WTC11 (cell line): ENCODE measurements around the gene GREB1. TPM values are rescaled to one million over a fixed set of nuclear protein-coding genes. Genes with fewer than 3 reads are reported as not detected.
A peak's percentile ranks its signal among the peaks of the same experiment; 100 is the strongest.

Experiments used
- ATAC-seq: fragments of 200-7000 bp; cut with Tn5 transposase; 2 replicates; pipeline ENCODE4 v1.10.0; 2021; ENCODE audit warnings: mild to moderate bottlenecking, moderate library complexity
- CTCF ChIA-PET: fragments of 300-600 bp; sonication (Branson Sonifier 250); formaldehyde crosslinking; loops from one replicate; lab custom pipeline; 2021; ENCODE audit warnings: antibody characterized with exemption; lab: Charles Lee
- POLR2A ChIA-PET: fragments of 350-600 bp; sonication (Branson Sonifier 250); formaldehyde crosslinking; loops from one replicate; lab custom pipeline; 2021; ENCODE audit warnings: antibody characterized with exemption; lab: Charles Lee
- DNase-seq: peaks from one replicate; pipeline ENCODE4 v3.0.0; 2021; ENCODE audit warnings: low spot score
- H3K27ac Mint-ChIP-seq: 2 replicates; pipeline ENCODE4 v1.8.0; 2021; ENCODE audit warnings: mixed read lengths
- H3K27me3 Mint-ChIP-seq: 2 replicates; pipeline ENCODE4 v1.8.0; 2021; ENCODE audit warnings: low read depth, mild to moderate bottlenecking, moderate library complexity, mixed read lengths
- H3K36me3 Mint-ChIP-seq: 2 replicates; pipeline ENCODE4 v1.8.0; 2021; ENCODE audit warnings: mixed read lengths
- H3K4me1 Mint-ChIP-seq: 2 replicates; pipeline ENCODE4 v1.8.0; 2022; ENCODE audit warnings: mixed read lengths
- H3K4me3 Mint-ChIP-seq: 2 replicates; pipeline ENCODE4 v1.8.0; 2021; ENCODE audit warnings: mild to moderate bottlenecking, moderate library complexity, mixed read lengths
- H3K9me3 Mint-ChIP-seq: 2 replicates; pipeline ENCODE4 v1.8.0; 2021; ENCODE audit warnings: mixed read lengths
- ETV6 ChIP-seq: sonication (generic); formaldehyde crosslinking; IDR thresholded peaks from 2 replicates; pipeline ENCODE4 v1.8.1; 2022; ENCODE audit warnings: mild to moderate bottlenecking, missing genetic modification reagents
- FOXJ3 ChIP-seq: sonication (generic); formaldehyde crosslinking; IDR thresholded peaks from 2 replicates; pipeline ENCODE4 v1.9.0; 2021; ENCODE audit warnings: missing genetic modification reagents, mild to moderate bottlenecking, borderline replicate concordance
- FOXP1 ChIP-seq: sonication (generic); formaldehyde crosslinking; IDR thresholded peaks from 2 replicates; pipeline ENCODE4 v1.8.0; 2022; ENCODE audit warnings: missing genetic modification reagents, mild to moderate bottlenecking, moderate library complexity, borderline replicate concordance
- JAZF1 ChIP-seq: fragments of 250-450 bp; sonication (Bioruptor Pico); IDR thresholded peaks from 2 replicates; pipeline ENCODE4 v1.9.0; 2021; ENCODE audit warnings: moderate library complexity, mild to moderate bottlenecking, inconsistent platforms
- MYBL2 ChIP-seq: sonication (generic); formaldehyde crosslinking; IDR thresholded peaks from 2 replicates; pipeline ENCODE4 v1.8.1; 2023; ENCODE audit warnings: mild to moderate bottlenecking, moderate library complexity, missing genetic modification reagents
- NFE2L1 ChIP-seq: sonication (generic); formaldehyde crosslinking; IDR thresholded peaks from 2 replicates; pipeline ENCODE4 v1.8.1; 2023; ENCODE audit warnings: missing genetic modification reagents
- OVOL2 ChIP-seq: fragments of 250-450 bp; sonication (Bioruptor Pico); IDR thresholded peaks from 2 replicates; pipeline ENCODE4 v1.9.0; 2021; ENCODE audit warnings: mild to moderate bottlenecking, borderline replicate concordance
- PRRX2 ChIP-seq: fragments of 250-450 bp; sonication (Bioruptor Pico); IDR thresholded peaks from 2 replicates; pipeline ENCODE4 v1.8.0; 2021; ENCODE audit warnings: mild to moderate bottlenecking
- RELA ChIP-seq: sonication (generic); formaldehyde crosslinking; IDR thresholded peaks from 2 replicates; pipeline ENCODE4 v1.8.1; 2022; ENCODE audit warnings: missing genetic modification reagents, mild to moderate bottlenecking, borderline replicate concordance
- total RNA-seq: library from RNA; stranded (reverse); gene quantifications from 3 replicates; pipeline ENCODE4 v1.2.3, GENCODE V29; 2021
- TF ChIP-seq, protein P1 (sequence below): sonication (generic); formaldehyde crosslinking; IDR thresholded peaks from 2 replicates; pipeline ENCODE4 v1.8.0; 2023; ENCODE audit warnings: missing genetic modification reagents, mild to moderate bottlenecking, borderline replicate concordance
- TF ChIP-seq, protein P2 (sequence below): fragments of 250-450 bp; sonication (Bioruptor Pico); IDR thresholded peaks from 2 replicates; pipeline ENCODE4 v1.8.0; 2021; ENCODE audit warnings: mild to moderate bottlenecking
- TF ChIP-seq, protein P3 (sequence below): fragments of 250-450 bp; sonication (Bioruptor Pico); conservative IDR thresholded peaks from 2 replicates; pipeline ENCODE4 v1.9.0; 2021; ENCODE audit warnings: mild to moderate bottlenecking
- TF ChIP-seq, protein P4 (sequence below): sonication (generic); formaldehyde crosslinking; IDR thresholded peaks from 2 replicates; pipeline ENCODE4 v1.8.1; 2023; ENCODE audit warnings: mild to moderate bottlenecking, missing genetic modification reagents, borderline replicate concordance
- TF ChIP-seq, protein P5 (sequence below): sonication (generic); formaldehyde crosslinking; IDR thresholded peaks from 2 replicates; pipeline ENCODE4 v1.8.0; 2022; ENCODE audit warnings: mild to moderate bottlenecking, missing genetic modification reagents
- TF ChIP-seq, protein P6 (sequence below): sonication (generic); formaldehyde crosslinking; IDR thresholded peaks from 2 replicates; pipeline ENCODE4 v1.8.1; 2022; ENCODE audit warnings: mild to moderate bottlenecking, missing genetic modification reagents, moderate library complexity, borderline replicate concordance
- TF ChIP-seq, protein P7 (sequence below): sonication (generic); formaldehyde crosslinking; IDR thresholded peaks from 2 replicates; pipeline ENCODE4 v1.8.0; 2022; ENCODE audit warnings: mild to moderate bottlenecking, missing genetic modification reagents
- TF ChIP-seq, protein P8 (sequence below): sonication (generic); formaldehyde crosslinking; IDR thresholded peaks from 2 replicates; pipeline ENCODE4 v1.8.1; 2022; ENCODE audit warnings: low read depth, mild to moderate bottlenecking, moderate library complexity, missing genetic modification reagents, borderline replicate concordance

The GREB1 gene
- total RNA-seq, 1 experiment from 2014 or later: 35.7 TPM

DNA sequence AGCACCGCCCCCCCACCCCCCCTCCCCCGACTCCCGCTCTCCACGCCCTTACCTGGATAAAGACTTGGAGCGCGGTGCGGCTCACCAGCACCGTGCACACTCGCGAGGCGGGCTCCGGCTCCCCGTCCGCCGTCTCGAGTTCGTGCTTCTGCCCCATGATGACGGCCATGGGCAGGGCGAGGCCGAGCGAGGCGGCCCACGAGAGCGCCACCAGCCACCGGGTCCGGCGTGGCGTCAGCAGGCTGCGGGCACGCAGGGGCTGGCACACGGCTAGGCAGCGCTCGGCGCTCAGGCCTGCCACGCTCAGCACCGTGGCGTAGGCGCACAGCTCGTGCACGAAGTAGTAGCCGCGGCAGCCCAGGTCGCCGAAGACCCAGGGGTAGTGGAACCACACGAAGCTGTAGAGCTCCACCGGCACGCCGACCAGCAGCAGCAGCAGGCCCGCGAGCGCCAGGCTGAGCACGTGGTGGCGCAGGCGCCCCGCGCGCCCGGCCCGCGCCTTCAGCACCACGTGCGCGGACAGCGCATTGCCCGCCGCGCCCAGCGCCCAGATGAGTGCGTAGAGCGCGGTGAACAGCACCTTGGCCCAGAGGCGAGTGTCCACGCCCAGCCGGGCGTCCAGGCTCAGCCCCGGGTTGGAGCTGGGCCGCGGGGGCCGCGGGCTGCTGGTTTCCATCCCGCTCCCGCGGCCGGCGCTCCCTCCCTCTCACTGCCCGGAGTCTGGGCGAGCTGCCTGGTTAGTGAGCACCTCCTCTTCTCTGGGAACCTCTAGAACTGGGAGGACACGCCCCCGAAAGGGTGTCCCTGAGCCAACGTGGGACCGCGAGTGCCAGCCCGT is 135.8 kb downstream of the GREB1 start, which contains the start of gene NTSR2:
TSS of gene NTSR2 (minus strand) at position 742 of the 838 bp plus-strand sequence. CDS start at position 676, 66 bp downstream.
- DNase-seq (peak; percentile 81), ATAC-seq (peak; percentile 95)
- Mint-ChIP-seq H3K27ac (no peak within 1 kb of the TSS; the same call in 1 of the 2 replicates), H3K9me3 (no peaks in the 10 kb centered on the region), H3K4me3 (peak within 1 kb of the TSS; percentile 52), H3K27me3 (peaks cover 33% of the 10 kb centered on the region), H3K4me1 (peaks cover 9% of the 10 kb centered on the region), H3K36me3 (no peaks in the 10 kb centered on the region)
- POLR2A ChIA-PET: no interaction called here
- CTCF ChIA-PET: interaction anchor here (0.6 to 3.1 kb wide), 7 partner anchors 11 to 110 kb away, joined by 3 to 15 read pairs (median 3); no protein-coding TSS in a partner anchor
- TF ChIP-seq, protein P1, sequence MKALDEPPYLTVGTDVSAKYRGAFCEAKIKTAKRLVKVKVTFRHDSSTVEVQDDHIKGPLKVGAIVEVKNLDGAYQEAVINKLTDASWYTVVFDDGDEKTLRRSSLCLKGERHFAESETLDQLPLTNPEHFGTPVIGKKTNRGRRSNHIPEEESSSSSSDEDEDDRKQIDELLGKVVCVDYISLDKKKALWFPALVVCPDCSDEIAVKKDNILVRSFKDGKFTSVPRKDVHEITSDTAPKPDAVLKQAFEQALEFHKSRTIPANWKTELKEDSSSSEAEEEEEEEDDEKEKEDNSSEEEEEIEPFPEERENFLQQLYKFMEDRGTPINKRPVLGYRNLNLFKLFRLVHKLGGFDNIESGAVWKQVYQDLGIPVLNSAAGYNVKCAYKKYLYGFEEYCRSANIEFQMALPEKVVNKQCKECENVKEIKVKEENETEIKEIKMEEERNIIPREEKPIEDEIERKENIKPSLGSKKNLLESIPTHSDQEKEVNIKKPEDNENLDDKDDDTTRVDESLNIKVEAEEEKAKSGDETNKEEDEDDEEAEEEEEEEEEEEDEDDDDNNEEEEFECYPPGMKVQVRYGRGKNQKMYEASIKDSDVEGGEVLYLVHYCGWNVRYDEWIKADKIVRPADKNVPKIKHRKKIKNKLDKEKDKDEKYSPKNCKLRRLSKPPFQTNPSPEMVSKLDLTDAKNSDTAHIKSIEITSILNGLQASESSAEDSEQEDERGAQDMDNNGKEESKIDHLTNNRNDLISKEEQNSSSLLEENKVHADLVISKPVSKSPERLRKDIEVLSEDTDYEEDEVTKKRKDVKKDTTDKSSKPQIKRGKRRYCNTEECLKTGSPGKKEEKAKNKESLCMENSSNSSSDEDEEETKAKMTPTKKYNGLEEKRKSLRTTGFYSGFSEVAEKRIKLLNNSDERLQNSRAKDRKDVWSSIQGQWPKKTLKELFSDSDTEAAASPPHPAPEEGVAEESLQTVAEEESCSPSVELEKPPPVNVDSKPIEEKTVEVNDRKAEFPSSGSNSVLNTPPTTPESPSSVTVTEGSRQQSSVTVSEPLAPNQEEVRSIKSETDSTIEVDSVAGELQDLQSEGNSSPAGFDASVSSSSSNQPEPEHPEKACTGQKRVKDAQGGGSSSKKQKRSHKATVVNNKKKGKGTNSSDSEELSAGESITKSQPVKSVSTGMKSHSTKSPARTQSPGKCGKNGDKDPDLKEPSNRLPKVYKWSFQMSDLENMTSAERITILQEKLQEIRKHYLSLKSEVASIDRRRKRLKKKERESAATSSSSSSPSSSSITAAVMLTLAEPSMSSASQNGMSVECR: peak; percentile 100
- no peak for TF ChIP-seq FOXJ3 (CRISPR knock-in tag)
- peak; percentile 100 for TF ChIP-seq ETV6 (CRISPR knock-in tag)
- TF ChIP-seq NFE2L1: peak; percentile 100
- TF ChIP-seq RELA (CRISPR knock-in tag): peak; percentile 100
- TF ChIP-seq, protein P2, sequence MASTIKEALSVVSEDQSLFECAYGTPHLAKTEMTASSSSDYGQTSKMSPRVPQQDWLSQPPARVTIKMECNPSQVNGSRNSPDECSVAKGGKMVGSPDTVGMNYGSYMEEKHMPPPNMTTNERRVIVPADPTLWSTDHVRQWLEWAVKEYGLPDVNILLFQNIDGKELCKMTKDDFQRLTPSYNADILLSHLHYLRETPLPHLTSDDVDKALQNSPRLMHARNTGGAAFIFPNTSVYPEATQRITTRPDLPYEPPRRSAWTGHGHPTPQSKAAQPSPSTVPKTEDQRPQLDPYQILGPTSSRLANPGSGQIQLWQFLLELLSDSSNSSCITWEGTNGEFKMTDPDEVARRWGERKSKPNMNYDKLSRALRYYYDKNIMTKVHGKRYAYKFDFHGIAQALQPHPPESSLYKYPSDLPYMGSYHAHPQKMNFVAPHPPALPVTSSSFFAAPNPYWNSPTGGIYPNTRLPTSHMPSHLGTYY: peak; percentile 75; the same call in 1 of the 2 replicates
- TF ChIP-seq PRRX2 (CRISPR knock-in tag): peak; percentile 85; the same call in 1 of the 2 replicates
- TF ChIP-seq, protein P3, sequence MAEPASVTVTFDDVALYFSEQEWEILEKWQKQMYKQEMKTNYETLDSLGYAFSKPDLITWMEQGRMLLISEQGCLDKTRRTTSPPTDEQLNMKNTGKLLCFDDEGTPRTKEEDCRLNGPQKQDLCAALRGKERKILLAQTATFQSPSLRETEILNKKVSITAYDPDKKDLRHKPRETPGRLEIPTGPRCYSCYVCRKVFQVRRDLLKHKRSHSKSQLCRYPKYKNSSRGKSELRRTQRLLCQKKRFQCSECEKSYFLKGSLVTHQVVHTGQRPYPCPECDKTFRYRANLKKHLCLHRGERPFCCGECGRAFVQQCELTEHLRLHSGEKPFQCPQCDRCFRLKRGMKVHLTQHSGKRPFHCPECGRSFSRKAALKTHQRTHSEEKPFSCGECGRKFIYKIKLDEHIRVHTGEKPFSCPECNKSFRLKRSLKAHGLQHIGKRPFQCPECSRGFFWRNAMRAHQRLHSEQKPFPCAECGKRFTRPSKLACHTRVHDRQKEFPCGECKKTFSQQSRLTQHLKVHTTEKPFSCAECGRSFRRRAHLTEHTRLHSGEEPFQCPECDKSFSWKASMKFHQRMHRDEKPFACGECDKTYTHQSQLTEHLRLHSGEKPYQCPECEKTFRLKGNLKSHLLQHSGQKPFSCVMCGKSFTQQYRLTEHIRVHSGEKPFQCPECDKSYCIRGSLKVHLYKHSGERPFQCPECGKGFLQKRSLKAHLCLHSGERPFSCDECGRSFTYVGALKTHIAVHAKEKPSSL (CRISPR knock-in tag): no peak
- TF ChIP-seq, protein P4, sequence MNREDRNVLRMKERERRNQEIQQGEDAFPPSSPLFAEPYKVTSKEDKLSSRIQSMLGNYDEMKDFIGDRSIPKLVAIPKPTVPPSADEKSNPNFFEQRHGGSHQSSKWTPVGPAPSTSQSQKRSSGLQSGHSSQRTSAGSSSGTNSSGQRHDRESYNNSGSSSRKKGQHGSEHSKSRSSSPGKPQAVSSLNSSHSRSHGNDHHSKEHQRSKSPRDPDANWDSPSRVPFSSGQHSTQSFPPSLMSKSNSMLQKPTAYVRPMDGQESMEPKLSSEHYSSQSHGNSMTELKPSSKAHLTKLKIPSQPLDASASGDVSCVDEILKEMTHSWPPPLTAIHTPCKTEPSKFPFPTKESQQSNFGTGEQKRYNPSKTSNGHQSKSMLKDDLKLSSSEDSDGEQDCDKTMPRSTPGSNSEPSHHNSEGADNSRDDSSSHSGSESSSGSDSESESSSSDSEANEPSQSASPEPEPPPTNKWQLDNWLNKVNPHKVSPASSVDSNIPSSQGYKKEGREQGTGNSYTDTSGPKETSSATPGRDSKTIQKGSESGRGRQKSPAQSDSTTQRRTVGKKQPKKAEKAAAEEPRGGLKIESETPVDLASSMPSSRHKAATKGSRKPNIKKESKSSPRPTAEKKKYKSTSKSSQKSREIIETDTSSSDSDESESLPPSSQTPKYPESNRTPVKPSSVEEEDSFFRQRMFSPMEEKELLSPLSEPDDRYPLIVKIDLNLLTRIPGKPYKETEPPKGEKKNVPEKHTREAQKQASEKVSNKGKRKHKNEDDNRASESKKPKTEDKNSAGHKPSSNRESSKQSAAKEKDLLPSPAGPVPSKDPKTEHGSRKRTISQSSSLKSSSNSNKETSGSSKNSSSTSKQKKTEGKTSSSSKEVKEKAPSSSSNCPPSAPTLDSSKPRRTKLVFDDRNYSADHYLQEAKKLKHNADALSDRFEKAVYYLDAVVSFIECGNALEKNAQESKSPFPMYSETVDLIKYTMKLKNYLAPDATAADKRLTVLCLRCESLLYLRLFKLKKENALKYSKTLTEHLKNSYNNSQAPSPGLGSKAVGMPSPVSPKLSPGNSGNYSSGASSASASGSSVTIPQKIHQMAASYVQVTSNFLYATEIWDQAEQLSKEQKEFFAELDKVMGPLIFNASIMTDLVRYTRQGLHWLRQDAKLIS (CRISPR knock-in tag): peak; percentile 99; the same call in 1 of the 2 replicates
- TF ChIP-seq, protein P5, sequence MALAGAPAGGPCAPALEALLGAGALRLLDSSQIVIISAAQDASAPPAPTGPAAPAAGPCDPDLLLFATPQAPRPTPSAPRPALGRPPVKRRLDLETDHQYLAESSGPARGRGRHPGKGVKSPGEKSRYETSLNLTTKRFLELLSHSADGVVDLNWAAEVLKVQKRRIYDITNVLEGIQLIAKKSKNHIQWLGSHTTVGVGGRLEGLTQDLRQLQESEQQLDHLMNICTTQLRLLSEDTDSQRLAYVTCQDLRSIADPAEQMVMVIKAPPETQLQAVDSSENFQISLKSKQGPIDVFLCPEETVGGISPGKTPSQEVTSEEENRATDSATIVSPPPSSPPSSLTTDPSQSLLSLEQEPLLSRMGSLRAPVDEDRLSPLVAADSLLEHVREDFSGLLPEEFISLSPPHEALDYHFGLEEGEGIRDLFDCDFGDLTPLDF (CRISPR knock-in tag): peak; percentile 99
- TF ChIP-seq MYBL2 (CRISPR knock-in tag): peak; percentile 99
- TF ChIP-seq, protein P6, sequence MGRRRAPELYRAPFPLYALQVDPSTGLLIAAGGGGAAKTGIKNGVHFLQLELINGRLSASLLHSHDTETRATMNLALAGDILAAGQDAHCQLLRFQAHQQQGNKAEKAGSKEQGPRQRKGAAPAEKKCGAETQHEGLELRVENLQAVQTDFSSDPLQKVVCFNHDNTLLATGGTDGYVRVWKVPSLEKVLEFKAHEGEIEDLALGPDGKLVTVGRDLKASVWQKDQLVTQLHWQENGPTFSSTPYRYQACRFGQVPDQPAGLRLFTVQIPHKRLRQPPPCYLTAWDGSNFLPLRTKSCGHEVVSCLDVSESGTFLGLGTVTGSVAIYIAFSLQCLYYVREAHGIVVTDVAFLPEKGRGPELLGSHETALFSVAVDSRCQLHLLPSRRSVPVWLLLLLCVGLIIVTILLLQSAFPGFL (CRISPR knock-in tag): peak; percentile 99
- no peak for TF ChIP-seq OVOL2 (CRISPR knock-in tag)
- TF ChIP-seq, protein P7, sequence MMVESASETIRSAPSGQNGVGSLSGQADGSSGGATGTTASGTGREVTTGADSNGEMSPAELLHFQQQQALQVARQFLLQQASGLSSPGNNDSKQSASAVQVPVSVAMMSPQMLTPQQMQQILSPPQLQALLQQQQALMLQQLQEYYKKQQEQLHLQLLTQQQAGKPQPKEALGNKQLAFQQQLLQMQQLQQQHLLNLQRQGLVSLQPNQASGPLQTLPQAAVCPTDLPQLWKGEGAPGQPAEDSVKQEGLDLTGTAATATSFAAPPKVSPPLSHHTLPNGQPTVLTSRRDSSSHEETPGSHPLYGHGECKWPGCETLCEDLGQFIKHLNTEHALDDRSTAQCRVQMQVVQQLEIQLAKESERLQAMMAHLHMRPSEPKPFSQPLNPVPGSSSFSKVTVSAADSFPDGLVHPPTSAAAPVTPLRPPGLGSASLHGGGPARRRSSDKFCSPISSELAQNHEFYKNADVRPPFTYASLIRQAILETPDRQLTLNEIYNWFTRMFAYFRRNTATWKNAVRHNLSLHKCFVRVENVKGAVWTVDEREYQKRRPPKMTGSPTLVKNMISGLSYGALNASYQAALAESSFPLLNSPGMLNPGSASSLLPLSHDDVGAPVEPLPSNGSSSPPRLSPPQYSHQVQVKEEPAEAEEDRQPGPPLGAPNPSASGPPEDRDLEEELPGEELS (CRISPR knock-in tag): peak; percentile 100
- TF ChIP-seq FOXP1: peak; percentile 100
- TF ChIP-seq JAZF1 (CRISPR knock-in tag): no peak
- TF ChIP-seq, protein P8, sequence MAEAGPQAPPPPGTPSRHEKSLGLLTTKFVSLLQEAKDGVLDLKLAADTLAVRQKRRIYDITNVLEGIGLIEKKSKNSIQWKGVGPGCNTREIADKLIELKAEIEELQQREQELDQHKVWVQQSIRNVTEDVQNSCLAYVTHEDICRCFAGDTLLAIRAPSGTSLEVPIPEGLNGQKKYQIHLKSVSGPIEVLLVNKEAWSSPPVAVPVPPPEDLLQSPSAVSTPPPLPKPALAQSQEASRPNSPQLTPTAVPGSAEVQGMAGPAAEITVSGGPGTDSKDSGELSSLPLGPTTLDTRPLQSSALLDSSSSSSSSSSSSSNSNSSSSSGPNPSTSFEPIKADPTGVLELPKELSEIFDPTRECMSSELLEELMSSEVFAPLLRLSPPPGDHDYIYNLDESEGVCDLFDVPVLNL (CRISPR knock-in tag): peak; percentile 95
